Breast epithelium (tissue), 4 donors: ENCODE measurements around the gene CEP85L. TPM values are rescaled to one million over a fixed set of nuclear protein-coding genes. Genes with fewer than 3 reads are reported as not detected.

Experiments used
- DNase-seq, 2 donors: peaks; one replicate each; pipeline ENCODE4 v3.0.0-alpha.2; 2019; ENCODE audit warnings: low spot score in 2 of 2
- H3K27ac ChIP-seq, 2 donors: fragments of 200-600 bp; sonication (generic) in 1 of 2; one replicate each; pipeline ENCODE4 v1.5.1; 2016 to 2019; ENCODE audit warnings: mild to moderate bottlenecking in 1 of 2
- H3K27me3 ChIP-seq, 2 donors: fragments of 200-600 bp; sonication (generic) in 1 of 2; one replicate each; pipeline versions ENCODE4 v1.5.1 to v1.6.0; 2017 to 2019; ENCODE audit warnings: control low read depth in 1 of 2, mild to moderate bottlenecking in 1 of 2
- H3K36me3 ChIP-seq: fragments of 200-600 bp; one replicate; pipeline ENCODE4 v1.5.1; 2019
- H3K4me1 ChIP-seq, 2 donors: fragments of 200-600 bp; sonication (generic); one replicate each; pipeline ENCODE4 v1.5.1; 2016 to 2019; ENCODE audit warnings: control low read depth in 1 of 2
- H3K4me3 ChIP-seq, 3 donors: fragments of 200-600 bp; sonication (generic); 1 replicate in 2 of 3; 2 replicates in 1 of 3; pipeline ENCODE4 v1.5.1; 2016 to 2019; ENCODE audit warnings: mild to moderate bottlenecking in 3 of 3, moderate library complexity in 2 of 3
- H3K9me3 ChIP-seq, 2 donors: fragments of 200-600 bp; sonication (generic) in 1 of 2; one replicate each; pipeline ENCODE4 v1.5.1; 2016 to 2019; ENCODE audit warnings: control low read depth in 1 of 2
- POLR2A ChIP-seq: fragments of 450-650 bp; IDR thresholded peaks from one replicate; pipeline ENCODE4 v1.6.1; 2016; ENCODE audit warnings: antibody characterized with exemption, mild to moderate bottlenecking, moderate library complexity
- POLR2AphosphoS5 ChIP-seq, 3 donors: sonication (generic); formaldehyde crosslinking; IDR thresholded peaks; one replicate each; pipeline ENCODE4 v1.6.1; 2017; ENCODE audit warnings: antibody characterized with exemption in 3 of 3
- intact Hi-C: fragments of 100-400 bp; cut with DNase I; formaldehyde crosslinking; loops from one replicate; pipeline ENCODE4 v1.15.1; 2023; ENCODE audit warnings: low total_unique reads
- total RNA-seq, 3 donors: library from RNA; depleted of rRNA; stranded (reverse); fragments of >200 nt; gene quantifications; one replicate each; pipeline ENCODE4 v1.1.0, GENCODE V29; 2016
- TF ChIP-seq, protein P1 (sequence below), 3 donors: fragments of 450-650 bp; IDR thresholded peaks; one replicate each; pipeline ENCODE4 v1.5.1; 2016 to 2017; ENCODE audit warnings: antibody characterized with exemption in 3 of 3, mild to moderate bottlenecking in 3 of 3, moderate library complexity in 3 of 3

CEP85L gene
- total RNA-seq, 3 donors from 2014 or later = 12.7 to 17.3 (median 15.7) TPM

DNA sequence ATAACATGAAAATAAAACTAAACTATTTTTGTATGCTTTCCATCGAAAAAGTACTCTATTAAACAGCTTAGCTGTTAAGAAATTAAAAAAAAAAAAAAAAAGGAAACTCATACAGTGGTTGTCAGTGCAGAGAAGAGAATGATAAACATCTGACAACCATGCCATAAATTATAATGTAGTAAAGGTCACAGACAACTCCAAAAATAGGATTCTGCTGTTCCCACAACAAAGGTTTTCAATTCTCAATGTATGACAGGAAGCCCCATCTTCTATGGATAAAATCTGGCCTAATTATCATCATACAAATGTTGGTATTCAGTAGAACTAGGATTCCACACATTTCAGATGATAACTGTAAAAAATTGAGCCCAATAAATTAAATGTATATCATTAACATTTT, 98.3 kb downstream of the CEP85L start:
- TF ChIP-seq POLR2AphosphoS5 (IDR thresholded peaks at IDR 0.05) = no peak
- TF ChIP-seq, protein P1, sequence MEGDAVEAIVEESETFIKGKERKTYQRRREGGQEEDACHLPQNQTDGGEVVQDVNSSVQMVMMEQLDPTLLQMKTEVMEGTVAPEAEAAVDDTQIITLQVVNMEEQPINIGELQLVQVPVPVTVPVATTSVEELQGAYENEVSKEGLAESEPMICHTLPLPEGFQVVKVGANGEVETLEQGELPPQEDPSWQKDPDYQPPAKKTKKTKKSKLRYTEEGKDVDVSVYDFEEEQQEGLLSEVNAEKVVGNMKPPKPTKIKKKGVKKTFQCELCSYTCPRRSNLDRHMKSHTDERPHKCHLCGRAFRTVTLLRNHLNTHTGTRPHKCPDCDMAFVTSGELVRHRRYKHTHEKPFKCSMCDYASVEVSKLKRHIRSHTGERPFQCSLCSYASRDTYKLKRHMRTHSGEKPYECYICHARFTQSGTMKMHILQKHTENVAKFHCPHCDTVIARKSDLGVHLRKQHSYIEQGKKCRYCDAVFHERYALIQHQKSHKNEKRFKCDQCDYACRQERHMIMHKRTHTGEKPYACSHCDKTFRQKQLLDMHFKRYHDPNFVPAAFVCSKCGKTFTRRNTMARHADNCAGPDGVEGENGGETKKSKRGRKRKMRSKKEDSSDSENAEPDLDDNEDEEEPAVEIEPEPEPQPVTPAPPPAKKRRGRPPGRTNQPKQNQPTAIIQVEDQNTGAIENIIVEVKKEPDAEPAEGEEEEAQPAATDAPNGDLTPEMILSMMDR (IDR thresholded peaks at IDR 0.05) = no peak
- TF ChIP-seq POLR2A = no peak
- intact Hi-C loops = no loop called here
- Histone ChIP-seq H3K27me3 (no peaks in the 10 kb centered on the region), H3K4me1 (no peaks in the 10 kb centered on the region), H3K27ac (no peak overlapping the region), H3K36me3 (no peaks in the 10 kb centered on the region), H3K9me3 (no peaks in the 10 kb centered on the region), H3K4me3 (no peak overlapping the region)
- DNase-seq = no peak

DNA sequence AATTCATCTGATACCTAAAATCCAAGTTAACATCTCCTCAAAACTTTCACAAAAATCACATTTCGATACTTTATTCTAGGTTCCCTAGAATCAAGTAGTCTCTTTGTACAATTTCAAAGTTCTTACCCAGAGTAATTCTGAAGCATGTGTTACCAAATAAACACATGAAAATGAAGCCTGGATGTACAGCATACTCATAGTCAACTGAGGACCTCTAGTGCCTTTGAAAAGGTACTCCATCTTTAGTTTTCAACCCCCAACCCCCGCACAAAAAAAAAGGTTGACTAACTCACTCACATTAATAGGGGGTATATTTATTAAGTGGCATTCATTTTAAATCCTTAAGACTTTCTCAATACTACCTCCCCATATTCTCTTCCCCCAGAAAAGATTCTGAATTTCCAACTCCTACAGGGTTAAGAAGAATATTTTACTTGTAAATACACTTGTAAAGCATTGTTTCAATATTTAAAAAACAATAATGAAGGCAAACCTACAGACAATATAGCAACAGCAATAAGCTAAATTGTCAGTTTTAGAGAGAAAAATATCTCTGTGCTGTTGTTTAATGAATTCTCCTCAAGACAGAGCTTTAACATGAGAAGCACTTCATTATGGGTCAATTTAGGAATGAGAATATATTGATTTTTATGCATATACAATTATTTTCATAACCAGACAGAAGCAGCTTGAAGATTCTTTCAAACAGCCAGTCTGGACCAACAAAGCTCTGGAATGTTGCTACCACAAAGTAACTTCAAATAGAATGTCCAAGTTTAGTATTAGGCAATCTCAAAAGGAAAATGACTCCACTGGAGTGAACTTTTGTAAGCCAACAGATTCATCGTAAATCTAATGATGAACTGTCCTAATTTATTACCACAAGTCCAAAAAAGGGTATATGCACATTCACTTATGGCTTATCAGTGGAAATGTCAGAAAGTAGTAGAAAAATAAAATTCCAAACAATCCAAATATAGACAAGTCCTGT, 100.0 kb downstream of the CEP85L start:
- Histone ChIP-seq H3K4me3 (no peak overlapping the region), H3K4me1 (no peaks in the 10 kb centered on the region), H3K27ac (no peak overlapping the region), H3K9me3 (no peaks in the 10 kb centered on the region), H3K36me3 (no peaks in the 10 kb centered on the region), H3K27me3 (no peaks in the 10 kb centered on the region)
- intact Hi-C loops = no loop called here
- DNase-seq = no peak
- TF ChIP-seq, protein P1 (IDR thresholded peaks at IDR 0.05) = peak in 2 of 3 donors; percentile 53 to 55
- TF ChIP-seq POLR2AphosphoS5 (IDR thresholded peaks at IDR 0.05) = no peak
- no peak for TF ChIP-seq POLR2A

DNA sequence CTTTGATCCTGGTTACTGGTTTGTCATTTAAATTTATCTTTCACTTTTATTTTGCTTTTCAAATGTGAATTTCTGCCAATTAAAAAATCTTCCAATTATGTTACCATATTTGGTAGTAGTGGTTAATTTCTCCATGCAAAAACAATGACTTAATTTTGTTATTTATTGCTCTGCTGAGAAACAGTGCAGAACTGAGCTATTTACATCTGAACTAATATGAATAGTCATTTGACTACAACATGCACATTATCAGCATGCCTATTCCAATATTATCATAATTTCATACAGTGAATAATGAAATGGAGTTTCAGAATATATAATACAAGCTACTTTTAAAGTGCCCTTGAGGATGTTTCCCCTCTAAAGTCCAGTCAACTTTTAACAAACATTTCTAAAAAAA, 102.8 kb downstream of the CEP85L start:
- no peaks in the 10 kb centered on the region for H3K4me1 ChIP-seq
- H3K27ac ChIP-seq = no peak overlapping the region
- no peaks in the 10 kb centered on the region for H3K9me3 ChIP-seq
- no peaks in the 10 kb centered on the region for H3K27me3 ChIP-seq
- intact Hi-C loops = no loop called here
- no peaks in the 10 kb centered on the region for H3K36me3 ChIP-seq
- TF ChIP-seq, protein P1 (IDR thresholded peaks at IDR 0.05) = no peak
- TF ChIP-seq POLR2A (no peak), POLR2AphosphoS5 (IDR thresholded peaks at IDR 0.05) (no peak)
- H3K4me3 ChIP-seq = no peak overlapping the region
- DNase-seq = no peak

DNA sequence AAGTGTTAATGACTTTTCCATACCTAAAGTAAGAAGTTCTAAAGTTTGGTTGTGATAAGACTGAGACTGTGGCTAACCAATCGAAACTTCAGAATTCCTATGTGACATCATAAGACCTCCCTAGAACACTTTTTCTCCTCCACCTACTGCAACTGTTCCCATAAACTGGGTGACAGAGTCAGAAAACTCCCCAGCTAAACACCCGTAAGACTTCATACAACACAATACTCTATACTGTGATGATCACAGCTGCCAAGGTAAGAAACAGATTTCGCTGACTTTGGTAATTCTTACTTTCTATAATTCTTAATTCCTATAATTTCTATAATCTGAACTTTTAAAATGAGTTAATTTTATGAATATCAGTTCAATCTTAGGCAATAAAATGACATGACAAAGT, 103.3 kb downstream of the CEP85L start, which contains the start of gene PLN:
Gene PLN, plus strand, starts transcription at position 161 of the 400 bp plus-strand sequence. CDS start 10,626 bp downstream, outside the sequence.
- H3K9me3 ChIP-seq = no peaks in the 10 kb centered on the region
- no peaks in the 10 kb centered on the region for H3K4me1 ChIP-seq
- intact Hi-C loops = no loop called here
- no peak for DNase-seq
- no peak within 1 kb of the TSS for H3K4me3 ChIP-seq
- no peaks in the 10 kb centered on the region for H3K36me3 ChIP-seq
- TF ChIP-seq POLR2AphosphoS5 (IDR thresholded peaks at IDR 0.05) (no peak), POLR2A (no peak)
- TF ChIP-seq, protein P1 (IDR thresholded peaks at IDR 0.05) = no peak
- no peaks in the 10 kb centered on the region for H3K27me3 ChIP-seq
- H3K27ac ChIP-seq = no peak within 1 kb of the TSS

DNA sequence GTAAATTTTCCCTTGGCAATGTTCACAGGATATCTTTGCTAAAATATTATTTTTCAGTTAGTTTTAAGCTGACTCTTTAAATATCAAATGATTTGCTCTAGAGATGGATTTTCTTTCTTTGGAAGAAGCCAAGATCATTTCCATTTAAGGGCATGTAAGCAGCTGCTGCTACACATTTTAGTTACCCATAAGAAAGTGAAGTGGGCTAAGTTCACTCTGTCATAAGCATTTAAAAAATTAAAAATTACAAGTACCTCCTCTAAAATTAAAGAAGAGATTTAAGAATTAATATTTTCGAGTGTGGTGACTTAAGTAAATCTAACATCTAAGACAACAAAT, 104.5 kb downstream of the CEP85L start:
- DNase-seq = no peak

More for the DNA sequence above, 104.5 kb downstream of the CEP85L start:
- Histone ChIP-seq H3K9me3 (no peaks in the 10 kb centered on the region), H3K27ac (no peak overlapping the region), H3K4me1 (no peaks in the 10 kb centered on the region), H3K4me3 (no peak overlapping the region), H3K27me3 (no peaks in the 10 kb centered on the region), H3K36me3 (no peaks in the 10 kb centered on the region)
- TF ChIP-seq POLR2AphosphoS5 (IDR thresholded peaks at IDR 0.05) = no peak
- TF ChIP-seq, protein P1 (IDR thresholded peaks at IDR 0.05) = no peak
- TF ChIP-seq POLR2A = no peak
- intact Hi-C loops = no loop called here
